Ovary (tissue), 9 donors: ENCODE results near the gene SOS2. TPM values are rescaled to one million over a fixed set of nuclear protein-coding genes. Genes with fewer than 3 reads are reported as not detected.

ENCODE experiments used
- DNase-seq, 5 donors: peaks; one replicate each; pipeline ENCODE4 v3.0.0-alpha.2; 2019 to 2020
- H3K27ac ChIP-seq, 2 donors: fragments of 200-600 bp; one replicate each; pipeline versions ENCODE4 v1.5.1 to v1.8.0; 2019 to 2022
- H3K27me3 ChIP-seq: fragments of 200-600 bp; one replicate; pipeline ENCODE4 v1.8.0; 2022
- H3K36me3 ChIP-seq: fragments of 200-600 bp; sonication (generic); one replicate; pipeline ENCODE4 v1.5.1; 2019
- H3K4me1 ChIP-seq: one replicate; pipeline ENCODE4 v1.8.1; 2013; ENCODE audit warnings: mild to moderate bottlenecking, moderate library complexity; ENCODE audit not compliant: insufficient read depth
- H3K4me3 ChIP-seq: fragments of 200-600 bp; sonication (generic); one replicate; pipeline ENCODE4 v1.5.1; 2017
- H3K9me3 ChIP-seq, 2 donors: fragments of 200-600 bp in 1 of 2; sonication (generic) in 1 of 2; one replicate each; pipeline versions ENCODE4 v1.5.1 to v1.8.1; 2013 to 2019; ENCODE audit warnings: mild to moderate bottlenecking in 1 of 2, moderate library complexity in 1 of 2
- CTCF ChIP-seq, 3 donors: fragments of 450-650 bp in 2 of 3; fragments of 200-600 bp in 1 of 3; IDR thresholded peaks; one replicate each; pipeline versions ENCODE4 v1.5.1 to v1.8.0; 2016 to 2022; ENCODE audit warnings: antibody characterized with exemption in 3 of 3, mild to moderate bottlenecking in 1 of 3
- EP300 ChIP-seq: sonication (generic); formaldehyde crosslinking; IDR thresholded peaks from one replicate; pipeline ENCODE4 v1.6.1; 2017; ENCODE audit warnings: antibody characterized with exemption
- WGBS, 3 donors: extraction: QIAGEN DNeasy Blood & Tissue Kit in 1 of 3; methylation state at CpG; one replicate each; pipeline versions ENCODE4 v1.1.5 to v1.1.7; 2013 to 2017; 5-methylcytosine and 5-hydroxymethylcytosine counted together
- intact Hi-C, 4 donors: fragments of 100-400 bp; cut with DNase I; formaldehyde crosslinking; loops; one replicate each; pipeline versions ENCODE4 v1.11.0 to v1.15.1; 2022 to 2023
- polyA plus RNA-seq, 2 donors: library from polyadenylated mRNA; stranded (reverse); fragments of 200-250 nt in 1 of 2; fragments of 350-450 nt in 1 of 2; fragmentation: Illumina TruSeq in 1 of 2; extraction: RNeasy Lipid Tissue Mini Kit (QIAGEN cat#74804) in 1 of 2; gene quantifications; one replicate each; pipeline ENCODE4 v1.2.3, GENCODE V29; 2013 to 2014
- small RNA-seq: library from RNA; depleted of rRNA; stranded (forward); fragments of <200 nt; gene quantifications from one replicate; pipeline ENCODE3, GENCODE V24; 2016
- total RNA-seq, 7 donors: library from RNA; depleted of rRNA in 2 of 7; stranded (reverse); fragments of >200 nt in 2 of 7; fragmentation: NEBNext Ultra II Directional in 3 of 7; extraction: Animal tissue kit (Norgen Biotek cat#: 25700) in 3 of 7; gene quantifications; one replicate each; pipeline versions ENCODE4 v1.1.0 to v1.2.4, GENCODE V29; 2016 to 2023
- donor health status: DM: no; HTN: no; CAD: no; lungs with moderate emphysema.
- donor health status: DM: no; HTN: no; CAD: no.
- donor health status: Bipolar disorder and iron deficiency.
- donor health status: DM: yes; HTN: yes; CAD: no.
- donor health status: DM: no; HTN: no; CAD: no.
- donor health status: DM: yes; HTN: yes; CAD: no.

Gene SOS2
- total and polyA plus RNA-seq, 9 donors: 10.2 to 29.3 (median 26.7) TPM

GRCh38 chr14:50067723-50068495 is 163.5 kb downstream of the SOS2 start:
- WGBS, 3 donors: 86 to 93% (median 86%) methylated on average over 8 of the region's 8 CpGs

More at GRCh38 chr14:50067723-50068495, 163.5 kb downstream of the SOS2 start:
- DNase-seq: no peak
- H3K36me3 ChIP-seq: no peaks in the 10 kb centered on the region
- H3K4me1 ChIP-seq: no peaks in the 10 kb centered on the region
- H3K9me3 ChIP-seq: no peaks in the 10 kb centered on the region
- H3K27me3 ChIP-seq: no peaks in the 10 kb centered on the region
- H3K27ac ChIP-seq: no peak overlapping the region
- intact Hi-C loops: no loop called here
- no peak for TF ChIP-seq CTCF (IDR thresholded peaks at IDR 0.05)
- no peak for TF ChIP-seq EP300
- H3K4me3 ChIP-seq: no peak overlapping the region

Small RNAs within 50 kb of the gene (small RNA-seq; reads per million reads assigned to genes)
- not detected for gene RF00019

Other genes with a start within 250 kb of the SOS2 start
- 1 to 10 TPM; 5.1 to 7.8 (median 6.4) TPM for gene VCPKMT, start 115.0 kb downstream of the SOS2 start, total RNA-seq
- 1 to 10 TPM; 5.8 TPM for gene VCPKMT, start 115.0 kb downstream of the SOS2 start, polyA plus RNA-seq
- 1 to 10 TPM; 3.1 to 5.9 (median 5.1) TPM for gene L2HGDH, start 80.7 kb upstream of the SOS2 start, total RNA-seq
- 1 to 10 TPM; 2.3 to 3.5 TPM for gene L2HGDH, start 80.7 kb upstream of the SOS2 start, polyA plus RNA-seq
- 10 to 100 TPM in 6 of 7 donors, 1 to 10 TPM in 1; 5.1 to 19.8 (median 12.9) TPM for gene DMAC2L, start 80.7 kb upstream of the SOS2 start, total RNA-seq
- gene DMAC2L, start 80.7 kb upstream of the SOS2 start, polyA plus RNA-seq: 10 to 100 TPM; 11.6 to 13.4 TPM
- 10 to 100 TPM; 17.6 to 69.3 (median 34.1) TPM for gene CDKL1, start 165.3 kb upstream of the SOS2 start, total RNA-seq
- 10 to 100 TPM; 11.9 to 18.5 TPM for gene CDKL1, start 165.3 kb upstream of the SOS2 start, polyA plus RNA-seq